RPMI8226 (cell line): Measurements from ENCODE around the gene WDR86.

Experiments used
- DNase-seq: peaks from one replicate; pipeline ENCODE4 v3.0.0-alpha.2; 2015

WDR86 gene

GRCh38 chr7:151378011-151378410, 31.8 kb downstream of the WDR86 start:
- DNase-seq: no peak

GRCh38 chr7:151377406-151377805, 32.4 kb downstream of the WDR86 start:
- DNase-seq: no peak

GRCh38 chr7:151376218-151376902, 33.5 kb downstream of the WDR86 start:
- no peak for DNase-seq

- DNase-seq: no peak
Measured at GRCh38 chr7:151375530-151376217, 34.2 kb downstream of the WDR86 start.

GRCh38 chr7:151374726-151375125, 35.1 kb downstream of the WDR86 start:
- DNase-seq: no peak

- DNase-seq: no peak
Measured at GRCh38 chr7:151374139-151374538, 35.7 kb downstream of the WDR86 start.

GRCh38 chr7:151373599-151373998, 36.2 kb downstream of the WDR86 start:
- no peak for DNase-seq

GRCh38 chr7:151372612-151373265, 37.1 kb downstream of the WDR86 start:
- DNase-seq: no peak

- no peak for DNase-seq
Measured at GRCh38 chr7:151371266-151371665, 38.6 kb downstream of the WDR86 start.

- peak; percentile 94 for DNase-seq
Measured at GRCh38 chr7:151368136-151368571, 41.7 kb downstream of the WDR86 start.

- DNase-seq: peak; percentile 62
Measured at GRCh38 chr7:151367284-151367683, 42.6 kb downstream of the WDR86 start.

GRCh38 chr7:151366880-151367222, 43.0 kb downstream of the WDR86 start:
- DNase-seq: no peak

- DNase-seq: no peak
Measured at GRCh38 chr7:151366166-151366879, 43.5 kb downstream of the WDR86 start.

- no peak for DNase-seq
Measured at GRCh38 chr7:151363182-151363581, 46.7 kb downstream of the WDR86 start.

GRCh38 chr7:151361193-151361959, 48.5 kb downstream of the WDR86 start:
- no peak for DNase-seq

GRCh38 chr7:151352512-151352911, 57.3 kb downstream of the WDR86 start:
- no peak for DNase-seq

- no peak for DNase-seq
Measured at GRCh38 chr7:151351967-151352366, 57.9 kb downstream of the WDR86 start.

GRCh38 chr7:151351027-151351426, 58.8 kb downstream of the WDR86 start:
- DNase-seq: peak; percentile 58

GRCh38 chr7:151349507-151349853, 60.4 kb downstream of the WDR86 start:
- peak; percentile 20 for DNase-seq

- no peak for DNase-seq
Measured at GRCh38 chr7:151348970-151349369, 60.9 kb downstream of the WDR86 start.

- DNase-seq: no peak
Measured at GRCh38 chr7:151347200-151347599, 62.6 kb downstream of the WDR86 start.

GRCh38 chr7:151346470-151346769, 63.4 kb downstream of the WDR86 start:
- no peak for DNase-seq
